Fibroblast of mammary gland (primary cell): Measurements from ENCODE around the gene ITGAE.

Source experiments
- DNase-seq: peaks from one replicate; pipeline ENCODE4 v3.0.0-alpha.2; 2010; ENCODE audit warnings: low read depth
- H3K4me3 ChIP-seq: 2 replicates; pipeline ENCODE4 v1.5.1; 2011; ENCODE audit warnings: low read depth, mild to moderate bottlenecking, low read length, moderate library complexity; ENCODE audit not compliant: control insufficient read depth
- CTCF ChIP-seq: conservative IDR thresholded peaks from 2 replicates; pipeline ENCODE4 v1.5.1; 2011; ENCODE audit warnings: low read depth, low read length, inconsistent platforms; ENCODE audit not compliant: control insufficient read depth, insufficient read depth

Gene ITGAE

GRCh38 chr17:3762922-3763776 is 37.8 kb downstream of the ITGAE start:
- DNase-seq: no peak
- no peak for TF ChIP-seq CTCF

GRCh38 chr17:3761918-3762380 is 39.0 kb downstream of the ITGAE start:
- DNase-seq: no peak
- TF ChIP-seq CTCF: no peak
- H3K4me3 ChIP-seq: no peak overlapping the region

More at GRCh38 chr17:3762922-3763776, 37.8 kb downstream of the ITGAE start:
- H3K4me3 ChIP-seq: no peak overlapping the region

- no peak for DNase-seq
- no peak overlapping the region for H3K4me3 ChIP-seq
- TF ChIP-seq CTCF: no peak
Measured at GRCh38 chr17:3761036-3761917, 39.7 kb downstream of the ITGAE start.

GRCh38 chr17:3759597-3760216 is 41.3 kb downstream of the ITGAE start:
- no peak for DNase-seq
- H3K4me3 ChIP-seq: no peak overlapping the region
- no peak for TF ChIP-seq CTCF

- no peak for DNase-seq
- no peak for TF ChIP-seq CTCF
- H3K4me3 ChIP-seq: no peak overlapping the region
Measured at GRCh38 chr17:3755335-3756030, 45.5 kb downstream of the ITGAE start.

GRCh38 chr17:3754458-3755334 is 46.3 kb downstream of the ITGAE start:
- TF ChIP-seq CTCF: no peak
- DNase-seq: peak; percentile 25
- no peak overlapping the region for H3K4me3 ChIP-seq
